Psoas muscle (tissue), 8 donors: ENCODE data around the gene MAP2K6. TPM values are rescaled to one million over a fixed set of nuclear protein-coding genes. Genes with fewer than 3 reads are reported as not detected.

Experiments used
- ATAC-seq, 4 donors: fragments of 200-7000 bp; cut with Tn5 transposase; one replicate each; pipeline ENCODE4 v1.9.1; 2020; ENCODE audit warnings: moderate library complexity in 3 of 4, mild to moderate bottlenecking in 2 of 4
- DNase-seq, 2 donors: peaks; one replicate each; pipeline ENCODE4 v3.0.0-alpha.2; 2020
- H3K27ac ChIP-seq: fragments of 200-600 bp; one replicate; pipeline ENCODE4 v1.8.0; 2022
- H3K27me3 ChIP-seq, 3 donors: fragments of 200-600 bp in 1 of 3; one replicate each; pipeline versions ENCODE4 v1.6.1 to v1.8.0; 2013 to 2022; ENCODE audit warnings: low read length in 2 of 3, mild to moderate bottlenecking in 2 of 3, moderate library complexity in 1 of 3; ENCODE audit not compliant: insufficient read depth in 3 of 3
- H3K36me3 ChIP-seq, 2 donors: fragments of 200-600 bp in 1 of 2; one replicate each; pipeline versions ENCODE4 v1.6.1 to v1.8.0; 2013 to 2022; ENCODE audit warnings: low read depth in 1 of 2, mild to moderate bottlenecking in 1 of 2, moderate library complexity in 1 of 2; ENCODE audit not compliant: insufficient read depth in 1 of 2
- H3K4me1 ChIP-seq: fragments of 200-600 bp; one replicate; pipeline ENCODE4 v1.8.0; 2022
- H3K4me3 ChIP-seq: fragments of 200-600 bp; one replicate; pipeline ENCODE4 v1.8.0; 2022; ENCODE audit warnings: mild to moderate bottlenecking
- H3K9me3 ChIP-seq: fragments of 200-600 bp; one replicate; pipeline ENCODE4 v1.8.0; 2022
- CTCF ChIP-seq: fragments of 200-600 bp; IDR thresholded peaks from one replicate; pipeline ENCODE4 v1.8.0; 2022; ENCODE audit warnings: antibody characterized with exemption
- WGBS, 3 donors: extraction: QIAGEN DNeasy Blood & Tissue Kit; methylation state at CpG; one replicate each; pipeline versions ENCODE4 v1.1.6 to v1.1.7; 2013; 5-methylcytosine and 5-hydroxymethylcytosine counted together
- intact Hi-C, 2 donors: fragments of 100-400 bp; cut with DNase I; formaldehyde crosslinking; loops; one replicate each; pipeline versions ENCODE4 v1.11.0 to v1.14.2; 2022
- polyA plus RNA-seq, 3 donors: library from polyadenylated mRNA; stranded (reverse); fragments of 200-250 nt; gene quantifications; one replicate each; pipeline ENCODE4 v1.2.3, GENCODE V29; 2013
- total RNA-seq, 4 donors: library from RNA; stranded (reverse); fragmentation: NEBNext Ultra II Directional in 2 of 4; extraction: Animal tissue kit (Norgen Biotek cat#: 25700) in 2 of 4; gene quantifications; one replicate each; pipeline versions ENCODE4 v1.2.1 to v1.2.4, GENCODE V29; 2021 to 2023
- donor health status: healthy with polysubstance abuse.
- donor health status: DM: no; HTN: no; CAD: no; lungs with moderate emphysema.
- donor health status: Bipolar disorder and iron deficiency.
- donor health status: healthy.
- donor health status: DM: yes; HTN: yes; CAD: no.
- donor health status: DM: no; HTN: no; CAD: no.
- donor health status: DM: no; HTN: no; CAD: no.
- donor health status: DM: yes; HTN: yes; CAD: no.

MAP2K6 gene
- total and polyA plus RNA-seq, 7 donors, result 6.4 to 127 (median 50.0) TPM

GRCh38 chr17:69411766-69412165, 2.7 kb upstream of the MAP2K6 start:
- Histone ChIP-seq H3K4me1 (peaks cover 17% of the 10 kb centered on the region), H3K27ac (no peak overlapping the region), H3K36me3 (no peaks in the 10 kb centered on the region), H3K9me3 (no peaks in the 10 kb centered on the region), H3K4me3 (no peak overlapping the region), H3K27me3 (no peaks in the 10 kb centered on the region)
- TF ChIP-seq CTCF, result no peak
- ATAC-seq (no peak), DNase-seq (no peak)
- intact Hi-C loops, result loop anchor here in 1 of 2 donors (5.0 kb wide), 1 partner anchor 64 kb away; no protein-coding TSS in a partner anchor
- 63 to 69% (median 64%) methylated on average over 4 of the region's 4 CpGs for WGBS, 3 donors

GRCh38 chr17:69412251-69412671, 2.2 kb upstream of the MAP2K6 start:
- no peak overlapping the region for H3K4me3 ChIP-seq
- H3K4me1 ChIP-seq, result peaks cover 21% of the 10 kb centered on the region
- DNase-seq, result no peak
- TF ChIP-seq CTCF, result no peak
- intact Hi-C loops, result loop anchor here in 1 of 2 donors (5.0 kb wide), 1 partner anchor 65 kb away; no protein-coding TSS in a partner anchor
- WGBS, 3 donors, result 79 to 81% (median 79%) methylated on average over 4 of the region's 4 CpGs
- no peak for ATAC-seq
- no peaks in the 10 kb centered on the region for H3K27me3 ChIP-seq
- no peaks in the 10 kb centered on the region for H3K36me3 ChIP-seq
- no peaks in the 10 kb centered on the region for H3K9me3 ChIP-seq
- no peak overlapping the region for H3K27ac ChIP-seq

- Histone ChIP-seq H3K27ac (peak overlapping the region; percentile 84), H3K27me3 (no peaks in the 10 kb centered on the region), H3K36me3 (no peaks in the 10 kb centered on the region), H3K9me3 (no peaks in the 10 kb centered on the region), H3K4me3 (peak overlapping the region; percentile 76), H3K4me1 (peaks cover 43% of the 10 kb centered on the region)
- ATAC-seq, result no peak
- 3 to 9% (median 5%) methylated on average over 6 of the region's 6 CpGs for WGBS, 3 donors
- intact Hi-C loops, result loop anchor here in 1 of 2 donors (5.0 kb wide), 1 partner anchor 37 kb away; no protein-coding TSS in a partner anchor
- TF ChIP-seq CTCF, result no peak
- no peak for DNase-seq
Observed at GRCh38 chr17:69415431-69415830, 934 bp downstream of the MAP2K6 start.

GRCh38 chr17:69417545-69418483, 3.3 kb downstream of the MAP2K6 start:
- no peak for TF ChIP-seq CTCF
- peak overlapping the region; percentile 84 for H3K27ac ChIP-seq
- H3K27me3 ChIP-seq, result no peaks in the 10 kb centered on the region
- no peak for DNase-seq
- peak overlapping the region; percentile 76 for H3K4me3 ChIP-seq
- no peaks in the 10 kb centered on the region for H3K9me3 ChIP-seq
- H3K36me3 ChIP-seq, result no peaks in the 10 kb centered on the region
- WGBS, 3 donors, result 15 to 26% (median 23%) methylated on average over 5 of the region's 5 CpGs
- peak in 3 of 4 donors; percentile 33 to 48 (median 35) for ATAC-seq
- intact Hi-C loops, result loop anchor here in 1 of 2 donors (5.0 kb wide), 1 partner anchor 34 kb away; no protein-coding TSS in a partner anchor
- H3K4me1 ChIP-seq, result peaks cover 47% of the 10 kb centered on the region
